GM21825 (cell line): ENCODE measurements around the gene SCN7A.

Experiments
- ATAC-seq: cut with Tn5 transposase; IDR thresholded peaks from one replicate; pipeline ENCODE4 v1.9.1; 2021; ENCODE audit warnings: mild to moderate bottlenecking, moderate library complexity; ENCODE audit not compliant: unreplicated experiment

SCN7A gene

DNA sequence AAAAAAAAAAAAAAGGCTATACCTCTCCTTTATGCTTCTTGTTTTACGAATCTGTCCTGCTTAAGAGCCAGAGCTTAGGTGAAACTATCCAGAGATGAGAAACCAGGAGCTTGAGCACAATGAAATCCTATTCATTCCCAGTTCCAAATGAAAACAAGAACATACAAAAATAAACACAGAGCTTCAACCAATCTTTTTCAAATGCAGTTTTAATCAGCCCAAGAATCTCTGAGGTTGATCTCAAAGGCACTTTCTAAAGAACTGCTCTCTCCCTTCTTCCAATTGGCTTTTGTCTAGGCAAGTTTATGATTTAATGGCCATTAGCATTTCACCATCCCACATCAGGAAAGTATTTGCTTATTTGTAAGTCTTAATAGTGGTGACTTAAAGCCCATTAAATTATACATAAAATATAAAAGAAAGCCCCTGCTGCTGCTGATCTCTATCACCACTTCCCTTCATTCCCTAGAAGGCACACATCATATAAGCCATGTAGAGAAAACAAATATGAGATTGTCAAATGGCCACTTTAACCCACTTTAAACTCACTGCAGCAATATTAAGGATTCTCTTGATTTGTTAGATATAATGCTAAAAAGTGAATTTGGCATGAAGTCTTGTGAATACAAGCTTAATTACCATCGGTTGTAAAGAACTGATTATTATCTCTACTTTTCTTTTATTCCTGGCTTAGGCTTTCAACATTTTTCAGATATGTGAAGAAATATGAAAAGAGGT, 89.0 kb downstream of the SCN7A start:
- ATAC-seq, result no peak

DNA sequence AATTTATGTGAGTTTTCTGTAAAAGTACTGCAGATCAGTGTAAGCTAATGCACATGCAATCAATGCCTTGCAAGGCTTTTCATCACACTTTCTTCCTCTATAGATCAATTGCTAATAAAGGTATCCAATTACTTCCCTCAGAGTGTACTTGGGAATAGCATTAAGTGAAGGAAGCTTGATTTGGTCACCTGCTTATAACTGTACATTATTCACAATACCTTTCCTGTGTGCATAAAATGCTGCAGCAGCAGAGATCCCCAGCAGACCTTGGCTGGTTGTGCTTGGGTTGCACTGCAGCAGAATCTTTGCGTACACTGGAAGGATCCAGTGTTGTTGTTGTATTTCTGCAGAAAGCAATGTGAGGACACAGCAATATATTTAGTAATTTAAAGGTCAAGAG, 99.8 kb downstream of the SCN7A start:
- ATAC-seq, result no peak

DNA sequence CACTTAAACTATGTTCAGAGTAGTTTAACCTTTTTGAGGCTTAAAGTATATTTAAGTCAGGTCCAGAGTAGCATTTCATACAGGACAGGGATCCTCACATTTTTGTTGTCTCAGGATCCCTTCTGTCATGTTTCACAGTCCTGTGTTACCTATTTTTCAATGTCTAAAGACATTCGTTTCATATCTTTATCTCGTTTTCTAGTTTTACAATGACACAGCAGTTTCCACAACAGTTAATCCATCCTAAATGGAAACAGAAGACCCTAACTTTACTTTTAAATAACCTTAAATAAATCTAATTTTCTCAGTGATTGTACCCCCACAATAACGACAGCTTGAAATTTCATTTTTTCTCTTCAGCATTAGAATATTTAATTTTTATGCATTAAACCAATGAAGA, 101.0 kb downstream of the SCN7A start:
- ATAC-seq, result no peak

DNA sequence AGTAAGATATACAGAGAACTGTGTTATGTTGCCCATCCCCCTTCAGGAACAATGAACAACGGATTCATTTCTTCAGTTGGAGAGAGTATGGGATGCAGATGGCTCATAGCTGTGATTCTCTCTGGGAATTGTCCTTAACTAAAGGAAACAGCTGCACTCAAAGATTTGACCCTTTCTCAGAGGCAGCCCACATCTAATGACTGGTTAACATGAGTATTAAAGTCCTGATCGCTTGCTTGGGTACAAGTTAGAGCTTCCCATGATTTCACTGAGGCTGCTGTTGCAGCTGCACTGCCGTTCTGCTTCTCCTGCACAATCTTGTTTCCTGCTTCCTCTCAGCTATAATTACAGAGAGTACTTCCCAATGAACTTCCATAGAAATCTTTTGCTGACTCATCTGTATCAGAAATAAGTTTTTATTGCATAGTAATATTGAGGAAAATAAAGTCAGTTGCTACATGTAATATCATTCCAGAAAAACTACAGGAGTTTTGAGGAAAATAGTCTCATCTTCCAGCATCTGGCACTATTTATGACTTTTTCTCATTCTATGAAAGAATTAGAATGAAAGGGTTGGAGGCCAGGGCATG, 105.5 kb downstream of the SCN7A start:
- no peak for ATAC-seq

- no peak for ATAC-seq
These were observed 108.7 kb downstream of the SCN7A start for GRCh38 chr2:166385313-166385712.

DNA sequence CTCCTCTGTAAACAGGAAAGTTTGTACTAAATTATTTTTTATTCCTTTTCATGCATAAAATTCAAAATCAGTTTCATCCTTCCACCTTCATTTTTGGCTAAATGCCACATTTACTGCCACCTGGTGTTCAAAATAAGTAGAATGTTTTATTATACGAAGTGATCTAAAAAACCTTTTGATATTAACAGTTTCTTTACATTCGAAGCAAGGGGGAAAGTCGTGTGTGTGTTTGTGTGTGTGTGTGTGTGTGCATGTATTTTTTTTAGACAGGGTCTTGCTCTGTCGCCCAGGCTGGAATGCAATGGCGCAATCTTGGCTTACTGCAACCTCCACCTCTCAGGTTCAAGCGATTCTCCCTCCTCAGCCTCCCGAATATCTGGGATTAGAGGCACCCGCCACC, 109.3 kb downstream of the SCN7A start:
- ATAC-seq, result no peak

DNA sequence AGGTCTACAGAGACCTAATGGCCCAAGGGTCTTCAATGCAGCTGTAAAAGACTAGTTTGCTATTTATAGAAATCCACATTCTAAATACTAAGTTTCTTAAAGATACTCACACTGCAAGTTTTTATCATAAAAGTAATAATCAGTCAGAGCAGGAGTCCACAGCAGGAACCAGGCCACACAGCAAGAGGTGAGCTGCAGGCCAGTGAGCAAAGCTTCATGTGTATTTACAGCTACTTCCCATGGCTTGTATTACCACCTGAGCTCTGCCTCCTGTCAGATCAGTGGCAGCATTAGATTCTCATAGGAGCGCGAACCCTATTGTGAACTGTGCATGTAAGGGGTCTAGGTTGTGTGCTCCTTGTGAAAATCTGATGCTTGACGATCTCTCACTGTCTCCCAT, 111.6 kb downstream of the SCN7A start:
- no peak for ATAC-seq

DNA sequence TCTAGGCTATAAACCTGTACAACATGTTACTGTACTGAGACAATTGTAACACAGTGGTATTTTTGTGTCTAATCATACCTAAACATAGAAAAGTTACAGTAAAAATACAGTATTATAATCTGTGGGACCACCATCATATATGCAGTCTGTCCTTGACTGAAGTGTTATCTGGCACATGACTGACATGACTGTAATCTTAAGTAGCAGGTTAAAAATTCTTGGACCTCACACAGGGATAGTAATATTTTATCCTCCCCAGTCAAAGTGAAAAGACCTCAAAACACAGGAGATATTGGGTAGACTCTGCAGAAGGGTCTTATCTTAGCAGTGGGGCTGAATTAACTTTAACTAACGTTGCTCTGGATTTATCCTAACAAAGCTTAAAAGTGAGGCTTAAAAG, 113.4 kb downstream of the SCN7A start:
- no peak for ATAC-seq

DNA sequence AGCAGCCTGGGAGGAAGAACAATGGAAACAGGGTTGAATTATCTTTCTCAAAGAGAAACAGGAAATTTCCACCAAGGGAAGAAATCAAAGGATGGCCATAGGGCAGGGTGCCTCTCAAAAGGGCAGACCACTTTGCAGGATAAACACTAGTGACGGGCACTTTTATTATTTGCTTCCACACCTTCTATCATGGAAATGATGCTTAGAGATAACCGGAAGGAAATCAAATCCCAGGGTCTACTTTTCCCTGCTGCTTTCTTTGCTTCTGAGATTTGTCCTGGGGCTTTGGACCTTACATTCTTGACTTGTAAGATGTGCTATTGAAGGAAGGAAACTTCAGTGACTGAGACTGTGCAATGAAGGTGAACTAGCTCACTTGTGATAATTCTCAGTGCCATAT, 117.2 kb downstream of the SCN7A start:
- ATAC-seq, result no peak

DNA sequence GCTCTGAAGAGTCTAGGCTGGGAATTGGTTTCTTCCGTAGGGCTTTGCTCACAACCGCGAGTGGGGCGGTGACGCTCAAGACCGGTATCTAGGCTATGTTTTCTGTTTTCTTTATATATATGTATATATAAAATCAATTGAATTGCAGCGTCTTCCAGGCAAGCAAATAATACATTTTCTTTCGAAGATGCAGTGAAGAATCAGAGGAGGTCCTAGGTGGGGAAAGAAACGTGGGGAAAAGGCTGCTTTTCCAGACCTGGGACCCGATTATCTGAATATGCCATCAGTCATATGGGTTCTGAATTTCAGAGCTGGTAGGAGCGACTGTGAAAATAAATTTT, 117.6 kb downstream of the SCN7A start:
- no peak for ATAC-seq

DNA sequence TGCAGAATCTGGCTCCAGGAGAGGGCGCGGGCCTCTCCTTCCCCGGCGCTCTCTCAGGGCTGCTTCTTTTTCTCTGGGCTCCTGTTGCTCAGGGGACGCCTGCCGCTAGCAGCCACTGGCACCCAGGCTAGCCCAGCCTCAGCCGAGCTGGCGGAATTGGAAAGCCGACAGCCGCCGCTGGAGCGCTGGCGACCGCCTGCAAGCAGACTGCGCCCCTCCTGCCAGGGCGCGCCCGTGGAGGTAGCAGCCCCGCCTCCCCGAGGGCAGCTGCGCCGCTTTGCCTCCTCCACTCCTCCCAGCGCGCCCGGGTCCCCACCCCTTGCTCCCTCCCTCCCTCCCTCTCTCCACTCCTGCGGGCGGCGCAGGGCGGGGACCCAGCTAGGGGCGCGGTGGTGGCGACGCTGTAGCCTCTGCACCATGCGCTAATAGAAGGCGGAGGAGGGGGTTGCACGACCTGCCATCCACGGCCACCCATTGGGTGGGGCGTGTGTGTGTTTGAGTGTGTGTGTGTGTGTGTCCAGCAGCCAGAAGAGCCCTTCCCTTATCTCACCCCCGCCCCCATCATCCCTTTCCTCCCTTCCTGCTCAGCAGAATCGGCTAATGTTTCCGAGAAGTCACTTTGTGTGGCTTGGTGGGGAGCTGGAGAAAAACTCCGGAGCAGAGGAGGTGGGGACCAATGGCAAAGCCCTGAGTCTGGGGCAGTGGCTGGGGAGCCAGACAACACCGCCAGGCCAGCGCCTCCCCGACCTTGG, 118.1 kb downstream of the SCN7A start, which contains the start of gene SCN9A:
Gene SCN9A (minus strand): TSS at position 209 of the 752 bp plus-strand sequence. CDS start 64,188 bp downstream, outside the sequence.
- peak; percentile 80 for ATAC-seq

DNA sequence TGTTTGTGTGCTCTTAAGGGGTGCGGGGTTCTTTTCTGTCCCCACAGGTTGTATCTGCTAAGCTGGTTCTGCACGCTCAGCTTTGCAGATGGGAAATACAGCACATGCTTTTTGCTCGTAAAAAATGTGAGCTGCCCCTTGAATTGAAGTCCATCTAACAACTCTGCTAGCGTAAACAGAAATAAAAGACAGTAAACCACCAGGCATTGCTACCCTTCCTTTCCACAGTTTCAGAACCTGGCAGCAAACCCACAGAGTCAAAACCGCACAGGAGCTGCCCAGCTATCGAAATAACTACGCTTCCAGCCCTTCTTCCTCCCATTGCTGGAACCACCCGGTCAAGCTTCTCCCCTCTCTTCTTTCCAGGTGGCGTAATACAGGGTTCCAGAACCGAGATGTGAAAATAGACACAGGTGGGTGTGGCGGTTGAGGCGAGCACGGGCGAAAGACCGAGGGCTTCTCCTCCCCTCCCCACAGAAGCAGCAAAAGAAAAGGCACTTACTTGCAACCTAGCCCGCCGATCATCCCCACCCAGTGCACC, 118.8 kb downstream of the SCN7A start:
- ATAC-seq, result no peak

DNA sequence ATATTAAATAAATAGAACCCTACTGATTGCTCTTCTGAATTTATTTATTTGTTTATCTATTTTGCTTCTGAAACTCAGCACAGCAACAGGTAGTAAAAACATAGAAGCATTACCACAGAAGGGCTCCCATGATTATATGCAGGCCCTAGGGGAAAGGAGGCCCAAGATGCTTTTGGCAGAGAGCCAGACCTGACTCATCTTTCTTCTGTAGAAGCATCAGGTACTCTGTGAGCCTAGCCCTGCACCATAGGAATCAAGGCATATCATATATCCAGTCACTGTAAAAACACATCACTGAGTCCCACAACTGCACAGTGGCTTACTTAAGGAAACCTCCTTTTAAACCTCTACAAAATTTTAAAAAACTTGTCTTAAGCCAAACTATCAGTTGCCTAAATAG, 120.1 kb downstream of the SCN7A start:
- ATAC-seq, result no peak

- ATAC-seq, result no peak
These were observed 120.5 kb downstream of the SCN7A start for GRCh38 chr2:166373539-166373938.

- ATAC-seq, result no peak
These were observed 120.9 kb downstream of the SCN7A start for GRCh38 chr2:166373105-166373504.

DNA sequence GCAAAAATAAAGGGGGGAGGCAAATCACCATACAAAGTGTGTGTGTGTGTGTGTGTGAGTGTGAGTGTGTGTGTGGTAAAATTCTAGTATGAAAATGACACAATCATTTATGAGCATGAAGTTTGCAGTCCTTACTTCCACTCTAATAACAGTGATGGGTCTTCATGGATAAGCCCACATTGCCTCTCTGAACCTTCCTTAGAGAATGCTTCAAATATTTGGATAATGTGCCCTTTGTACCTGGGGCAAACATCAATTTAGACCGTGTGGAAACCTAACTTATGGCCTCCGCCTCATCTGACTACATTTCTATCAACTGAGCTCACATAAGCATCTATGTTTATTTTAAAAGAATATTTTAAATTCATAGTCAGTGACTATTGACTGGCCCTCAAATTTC, 122.0 kb downstream of the SCN7A start:
- ATAC-seq, result no peak

- ATAC-seq, result no peak
These were observed 128.1 kb downstream of the SCN7A start for GRCh38 chr2:166365803-166366420.

- ATAC-seq, result no peak
These were observed 128.8 kb downstream of the SCN7A start for GRCh38 chr2:166365239-166365638.

GRCh38 chr2:166364476-166365161, 129.4 kb downstream of the SCN7A start:
- ATAC-seq, result no peak

- no peak for ATAC-seq
These were observed 132.5 kb downstream of the SCN7A start for GRCh38 chr2:166361351-166362153.
